Measurements from ENCODE around the gene JPH2.

Gene JPH2

DNA sequence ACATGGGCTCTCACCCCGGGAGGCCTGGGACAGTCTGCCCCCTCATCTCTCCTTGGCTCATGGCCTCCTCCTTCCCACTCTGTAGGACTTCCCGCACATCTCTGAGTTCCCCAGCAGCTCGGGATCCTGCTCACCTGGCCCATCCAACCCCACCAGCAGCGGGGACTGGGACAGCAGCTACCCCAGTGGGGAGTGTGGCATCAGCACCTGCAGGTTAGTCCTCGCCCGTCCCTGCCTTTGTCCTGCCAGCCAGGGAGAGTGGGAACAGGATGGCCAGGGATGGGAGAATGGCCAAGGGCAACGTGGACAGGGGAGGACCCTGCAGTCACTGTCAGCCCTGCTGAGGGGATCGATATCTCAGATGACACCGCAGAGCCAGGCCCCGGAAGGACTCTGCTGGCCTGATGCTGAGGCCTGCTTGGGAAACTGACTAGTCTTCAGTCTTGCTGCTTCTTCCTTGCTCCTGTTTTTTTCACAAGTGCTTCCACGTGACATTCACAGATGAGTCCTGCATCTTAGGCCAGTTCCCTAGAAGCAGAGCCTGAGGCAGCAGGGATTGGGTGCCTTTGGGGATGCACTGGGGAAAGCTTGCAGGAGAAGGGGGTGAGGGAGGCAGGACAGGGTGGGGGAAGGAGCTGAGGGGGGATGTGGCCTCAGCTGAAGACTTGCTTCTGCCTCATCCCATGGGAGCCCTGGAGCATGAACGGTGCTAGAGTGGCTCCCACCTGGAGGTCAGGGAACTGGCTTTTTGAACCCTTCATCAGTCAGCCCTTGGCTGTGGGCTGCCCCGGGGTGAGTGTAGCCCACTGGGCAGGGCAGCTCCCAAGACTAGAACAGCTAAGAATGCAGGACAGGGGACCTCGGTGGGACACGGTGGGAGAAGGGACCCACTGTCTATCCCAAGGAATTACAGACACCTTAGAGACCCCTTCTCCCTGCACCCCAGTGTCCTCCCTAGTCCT, 120.1 kb downstream of the JPH2 start:
- H3K27me3 ChIP-seq = no peaks in the 10 kb centered on the region
- no peaks in the 10 kb centered on the region for H4K20me1 ChIP-seq
- no peak overlapping the region for H3K4me3 ChIP-seq
- peaks cover 55% of the 10 kb centered on the region for H3K4me1 ChIP-seq
- no peak overlapping the region for H3K9ac ChIP-seq
- TF ChIP-seq Cebpa-rat (IDR thresholded peaks at IDR 0.05) = no peak
- H3K9me3 ChIP-seq = no peaks in the 10 kb centered on the region
- no peaks in the 10 kb centered on the region for H3K36me3 ChIP-seq
- H3K4me2 ChIP-seq = peak overlapping the region; percentile 98
- peak overlapping the region; percentile 94; the same call in 1 of the 2 replicates for H3K27ac ChIP-seq

GRCh38 chr20:44065401-44066340, 121.3 kb downstream of the JPH2 start:
- no peaks in the 10 kb centered on the region for H3K27me3 ChIP-seq
- H3K9ac ChIP-seq = no peak overlapping the region
- no peak overlapping the region for H3K4me2 ChIP-seq
- H3K9me3 ChIP-seq = no peaks in the 10 kb centered on the region
- no peak overlapping the region for H3K4me3 ChIP-seq
- H3K36me3 ChIP-seq = no peaks in the 10 kb centered on the region
- H3K27ac ChIP-seq = no peak overlapping the region
- H4K20me1 ChIP-seq = no peaks in the 10 kb centered on the region
- H3K4me1 ChIP-seq = peaks cover 44% of the 10 kb centered on the region
- TF ChIP-seq Cebpa-rat (IDR thresholded peaks at IDR 0.05) = no peak

DNA sequence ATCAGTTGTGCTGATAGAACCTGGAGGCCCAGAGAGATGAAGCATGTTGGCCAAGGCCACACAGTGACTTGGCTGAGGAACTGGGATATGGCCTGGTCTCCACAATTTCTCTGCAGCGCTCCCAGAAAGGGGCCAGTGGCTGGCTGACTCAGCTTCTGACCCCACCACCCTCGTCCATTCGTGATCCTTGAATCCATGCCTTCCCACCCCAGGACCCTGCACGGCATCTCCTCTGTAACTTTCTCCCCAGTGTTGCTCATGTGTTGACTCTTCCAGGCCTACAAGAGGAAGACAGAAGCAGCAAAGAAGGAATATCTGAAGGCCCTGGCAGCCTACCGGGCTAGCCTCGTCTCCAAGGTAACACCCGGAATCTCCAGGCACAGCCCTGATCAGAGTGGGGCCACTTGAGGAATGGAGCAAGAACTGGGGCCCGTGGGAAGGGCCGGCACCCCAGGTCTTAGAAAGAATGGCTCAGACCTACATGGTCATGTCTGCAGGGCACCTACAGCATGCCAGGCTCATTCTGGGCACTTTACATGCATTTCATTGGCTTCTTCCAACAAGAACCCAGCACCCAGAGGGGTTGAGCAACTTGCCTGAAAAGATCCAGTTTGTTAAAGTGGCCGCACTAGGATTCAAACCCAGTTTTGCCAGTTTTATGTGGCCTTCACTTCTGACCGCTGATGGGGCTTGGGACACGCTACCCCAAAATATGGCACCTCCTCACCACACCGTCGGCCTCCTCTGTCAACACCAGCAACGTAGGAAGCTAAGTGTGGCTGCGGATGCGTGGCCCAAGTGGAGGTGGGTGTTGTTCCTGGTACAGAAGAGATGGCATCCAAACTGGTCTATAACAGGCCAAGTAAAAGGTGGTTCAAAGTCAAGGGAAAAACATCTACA, 122.2 kb downstream of the JPH2 start:
- Histone ChIP-seq H3K27ac (no peak overlapping the region), H3K4me2 (no peak overlapping the region), H3K4me1 (peaks cover 37% of the 10 kb centered on the region), H3K36me3 (no peaks in the 10 kb centered on the region), H3K9ac (no peak overlapping the region), H3K4me3 (no peak overlapping the region), H3K27me3 (no peaks in the 10 kb centered on the region), H3K9me3 (no peaks in the 10 kb centered on the region), H4K20me1 (no peaks in the 10 kb centered on the region)
- no peak for TF ChIP-seq Cebpa-rat (IDR thresholded peaks at IDR 0.05)

Measured in BLaER1 (cell line).